NT2/D1 (cell line): ENCODE measurements around the gene GCC2.

Experiments
- DNase-seq: peaks from one replicate; pipeline ENCODE4 v3.0.0-alpha.2; 2011; ENCODE audit warnings: low read depth, low spot score
- H3K27me3 ChIP-seq: 2 replicates; pipeline ENCODE4 v1.6.0; 2011; ENCODE audit warnings: mild to moderate bottlenecking; ENCODE audit not compliant: insufficient read length, insufficient read depth
- H3K36me3 ChIP-seq: 2 replicates; pipeline ENCODE4 v1.6.1; 2011; ENCODE audit warnings: mild to moderate bottlenecking, low read length, mixed read lengths; ENCODE audit not compliant: insufficient read depth, insufficient read length
- H3K4me1 ChIP-seq: 2 replicates; pipeline ENCODE4 v1.5.1; 2011; ENCODE audit not compliant: insufficient read depth, insufficient read length
- H3K4me3 ChIP-seq: 2 replicates; pipeline ENCODE4 v1.5.1; 2011; ENCODE audit warnings: low read depth; ENCODE audit not compliant: insufficient read length
- H3K9ac ChIP-seq: 2 replicates; pipeline ENCODE4 v1.6.0; 2011; ENCODE audit warnings: low read depth; ENCODE audit not compliant: insufficient read length
- H3K9me3 ChIP-seq: 2 replicates; pipeline ENCODE4 v1.5.1; 2011; ENCODE audit warnings: mild to moderate bottlenecking, low read length; ENCODE audit not compliant: insufficient read depth
- SUZ12 ChIP-seq: IDR thresholded peaks from 2 replicates; pipeline ENCODE4 v1.6.1; 2011; ENCODE audit not compliant: insufficient read length, insufficient read depth; ENCODE audit errors: extremely low read depth
- YY1 ChIP-seq: IDR thresholded peaks from 2 replicates; pipeline ENCODE4 v1.6.1; 2011; ENCODE audit not compliant: insufficient read length, insufficient read depth
- ZNF274 ChIP-seq: IDR thresholded peaks from 2 replicates; pipeline ENCODE4 v1.6.1; 2011; ENCODE audit warnings: mild to moderate bottlenecking, low read depth, low read length

GCC2 gene

DNA sequence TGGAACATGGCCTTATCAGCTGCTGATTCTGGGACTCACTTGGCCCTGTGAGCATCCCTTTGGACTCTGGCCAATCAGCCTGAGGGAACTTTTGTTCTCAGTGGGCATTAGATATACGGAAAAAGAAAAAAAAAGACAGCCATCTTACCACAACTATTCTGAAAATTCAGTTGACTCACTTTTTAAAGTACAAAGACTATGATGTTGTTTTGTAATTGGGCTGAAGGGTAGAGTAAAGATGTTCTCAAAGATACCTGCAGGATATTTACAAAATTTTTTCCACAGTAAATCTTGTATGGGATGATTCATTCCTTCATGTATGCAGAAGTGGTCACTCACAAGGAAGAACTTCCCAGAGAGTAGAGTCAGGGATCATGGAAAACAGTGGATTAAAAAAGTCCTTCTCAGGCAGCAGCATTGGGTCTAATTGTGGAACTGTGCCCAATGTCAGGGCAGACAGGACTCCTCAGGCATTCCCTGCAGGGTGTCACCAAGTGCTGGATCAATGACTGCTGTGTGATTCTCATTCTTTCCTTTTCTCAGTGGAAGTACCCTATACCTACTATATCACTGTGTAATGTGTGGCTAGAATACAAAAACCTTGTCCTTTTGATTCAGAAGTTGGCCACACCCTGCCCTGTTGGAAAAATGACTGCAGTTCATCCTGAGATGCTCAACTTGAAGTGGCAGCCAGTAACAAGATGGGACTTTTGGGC, 35.9 kb upstream of the GCC2 start:
- Histone ChIP-seq H3K9me3 (peaks cover 12% of the 10 kb centered on the region), H3K27me3 (no peaks in the 10 kb centered on the region), H3K4me1 (no peaks in the 10 kb centered on the region), H3K9ac (no peak overlapping the region), H3K36me3 (no peaks in the 10 kb centered on the region), H3K4me3 (no peak overlapping the region)
- TF ChIP-seq SUZ12 (no peak), ZNF274 (no peak), YY1 (no peak)
- DNase-seq = no peak

DNA sequence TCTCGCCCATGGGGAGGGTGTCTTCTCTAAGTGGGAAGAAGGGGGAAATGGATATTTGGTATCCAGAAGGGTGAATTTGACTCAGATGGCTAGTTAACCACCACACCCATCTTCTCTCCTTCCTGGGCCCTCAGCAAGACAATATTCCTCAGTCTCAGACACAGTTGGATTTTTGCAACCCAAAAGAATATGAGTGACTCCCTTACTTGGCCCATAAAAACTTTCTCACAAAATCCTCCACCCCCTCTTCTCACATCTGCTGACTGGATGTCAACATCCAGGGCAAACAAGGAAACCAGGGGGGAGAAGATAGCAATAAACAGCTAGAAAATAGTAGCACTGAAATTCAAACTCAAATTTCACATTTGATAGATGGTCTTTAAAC, 35.3 kb upstream of the GCC2 start:
- no peaks in the 10 kb centered on the region for H3K36me3 ChIP-seq
- DNase-seq = no peak

DNA sequence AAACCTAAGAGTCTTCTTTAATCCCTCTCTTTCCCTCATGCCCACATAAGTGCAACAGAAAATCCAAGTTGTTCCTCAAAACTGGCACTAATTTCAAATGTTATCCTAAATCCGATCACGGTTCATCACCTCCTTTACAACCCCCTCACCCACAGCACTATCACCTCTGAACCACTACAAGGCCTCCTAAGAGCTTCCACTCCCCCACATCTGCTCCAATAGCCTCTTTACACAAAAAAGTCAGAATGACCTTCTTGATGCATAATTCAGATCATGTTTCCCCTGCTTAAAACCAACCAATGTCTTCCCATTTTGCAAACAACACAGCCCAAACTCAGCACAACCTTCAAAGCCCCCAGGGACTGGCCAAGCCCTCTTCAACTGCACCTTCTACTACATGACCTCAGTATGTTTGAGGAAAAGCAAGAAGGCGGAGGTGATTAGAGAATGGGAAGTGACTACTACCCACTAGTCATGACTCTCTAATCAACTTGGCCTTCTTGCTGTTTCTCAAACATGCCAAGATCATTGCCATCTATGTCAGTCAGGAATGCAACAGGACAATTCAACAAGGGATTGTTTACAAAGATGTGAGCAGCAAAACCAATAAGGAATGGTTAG, 34.6 kb upstream of the GCC2 start:
- TF ChIP-seq YY1 (no peak), SUZ12 (no peak), ZNF274 (no peak)
- no peak overlapping the region for H3K4me3 ChIP-seq
- DNase-seq = no peak
- no peaks in the 10 kb centered on the region for H3K27me3 ChIP-seq
- no peak overlapping the region for H3K9ac ChIP-seq
- H3K36me3 ChIP-seq = no peaks in the 10 kb centered on the region
- peaks cover 4% of the 10 kb centered on the region for H3K9me3 ChIP-seq
- no peaks in the 10 kb centered on the region for H3K4me1 ChIP-seq

More for the DNA sequence above, 35.3 kb upstream of the GCC2 start:
- H3K4me1 ChIP-seq = no peaks in the 10 kb centered on the region
- no peak overlapping the region for H3K9ac ChIP-seq
- H3K27me3 ChIP-seq = no peaks in the 10 kb centered on the region
- no peak for TF ChIP-seq YY1
- TF ChIP-seq ZNF274 = no peak
- no peak for TF ChIP-seq SUZ12
- H3K4me3 ChIP-seq = no peak overlapping the region
- H3K9me3 ChIP-seq = peaks cover 11% of the 10 kb centered on the region

DNA sequence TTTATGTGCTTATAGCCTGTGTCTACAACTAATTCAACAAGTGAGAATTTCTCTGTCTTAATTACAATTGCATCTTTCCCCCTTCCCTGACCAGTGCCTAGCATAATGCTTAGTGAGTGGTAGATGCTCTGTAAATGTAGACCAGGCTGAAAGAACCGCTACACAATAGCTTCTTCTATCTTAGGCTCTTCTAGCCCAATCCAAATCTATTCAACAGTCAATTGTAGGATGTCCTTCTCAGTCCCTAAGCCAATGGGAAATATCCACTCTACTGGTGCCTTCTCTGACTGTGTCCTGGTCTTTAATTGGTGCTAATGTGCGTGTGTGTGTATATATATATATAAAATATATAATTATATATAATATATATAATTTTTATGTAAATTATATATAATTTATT, 34.1 kb upstream of the GCC2 start:
- no peak for DNase-seq
- Histone ChIP-seq H3K9me3 (no peaks in the 10 kb centered on the region), H3K27me3 (no peaks in the 10 kb centered on the region), H3K4me3 (no peak overlapping the region), H3K36me3 (no peaks in the 10 kb centered on the region), H3K4me1 (no peaks in the 10 kb centered on the region), H3K9ac (no peak overlapping the region)
- no peak for TF ChIP-seq YY1
- no peak for TF ChIP-seq ZNF274
- no peak for TF ChIP-seq SUZ12

DNA sequence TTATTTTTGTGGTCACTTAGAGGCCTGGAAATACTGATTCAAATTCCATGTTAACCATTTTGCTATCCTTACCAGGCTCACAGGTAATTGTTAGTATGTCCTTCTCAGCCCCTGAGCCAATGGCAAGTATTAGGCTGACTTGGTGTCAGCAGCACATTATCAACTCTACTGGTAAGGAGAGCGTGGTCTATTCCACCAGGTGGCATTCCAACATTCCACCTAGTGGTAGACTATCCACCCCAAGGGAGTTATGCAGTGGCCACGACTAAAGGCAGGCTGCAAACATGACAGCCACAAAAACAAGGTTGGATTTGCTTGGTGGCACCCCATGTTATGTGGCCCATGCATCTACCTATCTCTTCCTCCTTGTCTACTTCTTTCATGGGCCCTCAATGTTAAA, 31.8 kb upstream of the GCC2 start:
- Histone ChIP-seq H3K9ac (no peak overlapping the region), H3K36me3 (no peaks in the 10 kb centered on the region), H3K9me3 (no peaks in the 10 kb centered on the region), H3K4me3 (no peak overlapping the region), H3K4me1 (no peaks in the 10 kb centered on the region), H3K27me3 (no peaks in the 10 kb centered on the region)
- TF ChIP-seq ZNF274 (no peak), SUZ12 (no peak), YY1 (no peak)
- DNase-seq = no peak

DNA sequence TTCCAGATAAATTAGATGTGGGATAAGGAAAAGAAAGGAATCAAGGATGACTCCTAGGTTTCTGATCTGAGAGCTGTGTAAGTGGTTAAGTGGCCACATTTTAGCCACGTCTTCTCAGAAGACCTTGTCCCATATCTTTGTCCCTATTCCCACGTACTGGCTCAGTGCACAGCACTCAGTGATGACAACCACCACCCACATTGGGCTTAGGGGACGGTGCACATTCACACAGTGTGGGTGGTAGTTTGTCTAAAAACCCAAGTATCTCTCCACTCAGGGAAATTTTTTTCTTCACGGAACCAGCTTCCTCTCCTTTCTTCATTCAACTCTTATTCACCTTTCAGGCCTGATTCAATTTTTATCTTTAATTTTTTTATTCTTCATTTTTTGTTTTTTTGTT, 30.6 kb upstream of the GCC2 start:
- no peaks in the 10 kb centered on the region for H3K9me3 ChIP-seq
- H3K9ac ChIP-seq = no peak overlapping the region
- DNase-seq = no peak
- H3K4me3 ChIP-seq = no peak overlapping the region
- H3K36me3 ChIP-seq = no peaks in the 10 kb centered on the region
- TF ChIP-seq ZNF274 = no peak
- TF ChIP-seq YY1 = no peak
- no peak for TF ChIP-seq SUZ12
- H3K4me1 ChIP-seq = no peaks in the 10 kb centered on the region
- no peaks in the 10 kb centered on the region for H3K27me3 ChIP-seq

DNA sequence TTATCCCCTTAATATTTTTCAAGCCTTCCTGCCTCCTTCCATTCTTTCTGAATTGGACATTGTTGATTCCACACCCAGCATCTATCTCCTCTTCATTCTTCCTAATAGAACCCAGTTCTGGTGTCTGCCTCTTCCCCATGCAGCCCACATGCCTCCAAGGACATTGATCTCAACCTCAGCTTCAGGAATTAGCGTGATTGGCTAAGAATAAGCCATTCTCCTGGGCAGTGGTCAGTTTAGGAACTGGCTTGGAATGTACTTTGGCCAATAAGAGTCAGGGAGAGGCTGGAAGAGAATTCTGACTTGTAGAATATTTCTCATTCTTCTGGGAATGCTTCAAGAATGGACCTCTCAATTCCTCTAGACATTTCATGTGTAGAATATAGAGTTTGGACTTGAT, 25.9 kb upstream of the GCC2 start:
- no peak overlapping the region for H3K9ac ChIP-seq
- H3K27me3 ChIP-seq = no peaks in the 10 kb centered on the region
- H3K9me3 ChIP-seq = no peaks in the 10 kb centered on the region
- no peaks in the 10 kb centered on the region for H3K36me3 ChIP-seq
- no peaks in the 10 kb centered on the region for H3K4me1 ChIP-seq
- TF ChIP-seq SUZ12 (no peak), ZNF274 (no peak), YY1 (no peak)
- no peak for DNase-seq
- no peak overlapping the region for H3K4me3 ChIP-seq
